PC-3 (cell line): ENCODE data around the gene DNM2. TPM values are rescaled to one million over a fixed set of nuclear protein-coding genes. Genes with fewer than 3 reads are reported as not detected.
"Not testable (repeated sequence)": the region's sequence is repeated elsewhere in the genome, so short reads cannot be mapped to it uniquely, and the experiment has no call there.

Source experiments
- ATAC-seq: fragments of 200-7000 bp; cut with Tn5 transposase; 2 replicates; pipeline ENCODE4 v1.9.1; 2020; ENCODE audit warnings: mild to moderate bottlenecking, moderate library complexity
- BruUV-seq: library from RNA; stranded (reverse); fragments of 400-500 nt; replicated peaks from 2 replicates; lab custom pipeline; 2021; lab: Mats Ljungman, UMichigan
- CTCF ChIA-PET: fragments of 300-600 bp; sonication (Branson Sonifier 250); formaldehyde crosslinking; loops from one replicate; lab custom pipeline; 2022; ENCODE audit warnings: antibody characterized with exemption; lab: Charles Lee
- POLR2A ChIA-PET: fragments of 300-600 bp; sonication (Branson Sonifier 250); formaldehyde crosslinking; loops from one replicate; lab custom pipeline; 2022; ENCODE audit warnings: antibody characterized with exemption; ENCODE audit not compliant: unreplicated experiment; lab: Charles Lee
- DNase-seq: peaks from one replicate; pipeline ENCODE4 v3.0.0-alpha.2; 2015
- H2AFZ ChIP-seq: fragments of 300-600 bp; sonication (generic); 2 replicates; pipeline ENCODE4 v1.6.0; 2016; ENCODE audit warnings: antibody characterized with exemption, low read length
- H3F3A ChIP-seq: fragments of 300-600 bp; sonication (generic); one replicate; pipeline ENCODE4 v1.6.0; 2017; ENCODE audit warnings: antibody characterized with exemption, low read length, control low read depth, mild to moderate bottlenecking; ENCODE audit not compliant: unreplicated experiment
- H3K27ac ChIP-seq: fragments of 300-600 bp; sonication (generic); 2 replicates; pipeline ENCODE4 v1.5.1; 2016; ENCODE audit warnings: mild to moderate bottlenecking, low read length
- H3K27me3 ChIP-seq: fragments of 300-600 bp; sonication (generic); 2 replicates; pipeline ENCODE4 v1.6.1; 2016; ENCODE audit warnings: low read length, mixed read lengths
- H3K36me3 ChIP-seq: fragments of 300-600 bp; sonication (generic); 2 replicates; pipeline ENCODE4 v1.6.1; 2016; ENCODE audit warnings: low read depth, mixed run types, low read length, mixed read lengths
- H3K4me1 ChIP-seq: fragments of 300-600 bp; sonication (generic); 2 replicates; pipeline ENCODE4 v1.5.1; 2016; ENCODE audit warnings: low read length; ENCODE audit not compliant: insufficient read depth
- H3K4me2 ChIP-seq: fragments of 300-600 bp; sonication (generic); 2 replicates; pipeline ENCODE4 v1.6.0; 2016; ENCODE audit warnings: low read length
- H3K4me3 ChIP-seq: fragments of 300-600 bp; sonication (generic); 2 replicates; pipeline ENCODE4 v1.5.1; 2016; ENCODE audit warnings: mild to moderate bottlenecking, low read length, mixed read lengths
- H3K79me2 ChIP-seq: fragments of 300-600 bp; sonication (generic); 2 replicates; pipeline ENCODE4 v1.6.1; 2017; ENCODE audit warnings: low read length, mixed read lengths
- H3K9ac ChIP-seq: fragments of 300-600 bp; sonication (generic); 2 replicates; pipeline ENCODE4 v1.6.0; 2016; ENCODE audit warnings: mild to moderate bottlenecking, low read length
- H3K9me2 ChIP-seq: fragments of 300-600 bp; sonication (generic); replicated peaks from 2 replicates; pipeline ENCODE4 v1.6.1; 2016; ENCODE audit warnings: mixed run types, low read length, mixed read lengths
- H3K9me3 ChIP-seq: fragments of 300-600 bp; sonication (generic); 2 replicates; pipeline ENCODE4 v1.6.1; 2016; ENCODE audit warnings: low read length, mixed read lengths
- H4K20me1 ChIP-seq: fragments of 300-600 bp; sonication (generic); 2 replicates; pipeline ENCODE4 v1.6.1; 2016; ENCODE audit warnings: low read length, mixed read lengths
- EZH2 ChIP-seq: fragments of 300-600 bp; sonication (generic); IDR thresholded peaks from one replicate; pipeline ENCODE4 v1.6.1; 2017; ENCODE audit warnings: antibody characterized with exemption, mild to moderate bottlenecking, low read length; ENCODE audit not compliant: unreplicated experiment
- EZH2phosphoT487 ChIP-seq: fragments of 300-600 bp; sonication (generic); IDR thresholded peaks from 2 replicates; pipeline ENCODE4 v1.6.1; 2018; ENCODE audit warnings: mild to moderate bottlenecking, antibody characterized with exemption, low read length, borderline replicate concordance
- intact Hi-C: fragments of 100-400 bp; cut with micrococcal nuclease; formaldehyde crosslinking; loops from 2 replicates; pipeline ENCODE4 v1.9.0; 2023
- total RNA-seq: library from RNA; depleted of rRNA; stranded (reverse); fragments of >200 nt; gene quantifications from 2 replicates; pipeline ENCODE4 v1.2.3, GENCODE V29; 2014
- TF ChIP-seq, protein P1 (sequence below): fragments of 300-600 bp; sonication (generic); conservative IDR thresholded peaks from 2 replicates; pipeline ENCODE4 v1.5.1; 2017; ENCODE audit warnings: antibody characterized with exemption, low read depth, mild to moderate bottlenecking, low read length

Gene DNM2
- total RNA-seq, 1 experiment from 2014 or later = 150 TPM

DNA sequence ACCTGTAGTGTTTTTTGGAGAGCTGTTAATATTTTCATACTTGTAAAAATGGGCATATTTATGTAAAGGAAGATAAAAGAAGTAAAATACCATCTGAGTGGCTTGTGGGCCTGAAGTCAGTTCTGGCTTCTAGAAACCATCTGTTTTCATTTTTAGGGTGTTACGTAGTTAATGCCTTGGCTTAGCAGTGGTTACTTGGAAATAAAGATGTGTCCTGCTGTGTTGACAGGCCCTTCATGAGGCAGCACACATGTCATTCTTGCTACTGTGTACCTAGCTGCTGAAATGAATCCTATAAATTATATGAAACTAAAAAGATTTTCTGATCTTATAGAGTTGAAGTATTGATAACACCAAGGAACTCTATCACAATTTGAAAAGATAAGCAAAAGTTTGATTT, 47.7 kb upstream of the DNM2 start:
- Histone ChIP-seq H3K4me2 (no peak overlapping the region), H3K9me3 (no peaks in the 10 kb centered on the region), H3K9me2 (no peaks in the 10 kb centered on the region), H3K4me1 (no peaks in the 10 kb centered on the region), H3K4me3 (no peak overlapping the region), H3F3A (no peaks in the 10 kb centered on the region), H3K9ac (no peak overlapping the region), H2AFZ (no peak overlapping the region), H3K79me2 (peaks cover 98% of the 10 kb centered on the region), H3K27me3 (no peaks in the 10 kb centered on the region), H4K20me1 (peaks cover 86% of the 10 kb centered on the region), H3K27ac (no peak overlapping the region), H3K36me3 (peaks cover 60% of the 10 kb centered on the region)
- no peak for TF ChIP-seq EZH2phosphoT487
- no peak for TF ChIP-seq EZH2
- TF ChIP-seq, protein P1, sequence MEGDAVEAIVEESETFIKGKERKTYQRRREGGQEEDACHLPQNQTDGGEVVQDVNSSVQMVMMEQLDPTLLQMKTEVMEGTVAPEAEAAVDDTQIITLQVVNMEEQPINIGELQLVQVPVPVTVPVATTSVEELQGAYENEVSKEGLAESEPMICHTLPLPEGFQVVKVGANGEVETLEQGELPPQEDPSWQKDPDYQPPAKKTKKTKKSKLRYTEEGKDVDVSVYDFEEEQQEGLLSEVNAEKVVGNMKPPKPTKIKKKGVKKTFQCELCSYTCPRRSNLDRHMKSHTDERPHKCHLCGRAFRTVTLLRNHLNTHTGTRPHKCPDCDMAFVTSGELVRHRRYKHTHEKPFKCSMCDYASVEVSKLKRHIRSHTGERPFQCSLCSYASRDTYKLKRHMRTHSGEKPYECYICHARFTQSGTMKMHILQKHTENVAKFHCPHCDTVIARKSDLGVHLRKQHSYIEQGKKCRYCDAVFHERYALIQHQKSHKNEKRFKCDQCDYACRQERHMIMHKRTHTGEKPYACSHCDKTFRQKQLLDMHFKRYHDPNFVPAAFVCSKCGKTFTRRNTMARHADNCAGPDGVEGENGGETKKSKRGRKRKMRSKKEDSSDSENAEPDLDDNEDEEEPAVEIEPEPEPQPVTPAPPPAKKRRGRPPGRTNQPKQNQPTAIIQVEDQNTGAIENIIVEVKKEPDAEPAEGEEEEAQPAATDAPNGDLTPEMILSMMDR = no peak
- DNase-seq (no peak), ATAC-seq (no peak)
- no TSS peak for BruUV-seq
- intact Hi-C loops = no loop called here
- CTCF ChIA-PET = no interaction called here
- POLR2A ChIA-PET = no interaction called here

DNA sequence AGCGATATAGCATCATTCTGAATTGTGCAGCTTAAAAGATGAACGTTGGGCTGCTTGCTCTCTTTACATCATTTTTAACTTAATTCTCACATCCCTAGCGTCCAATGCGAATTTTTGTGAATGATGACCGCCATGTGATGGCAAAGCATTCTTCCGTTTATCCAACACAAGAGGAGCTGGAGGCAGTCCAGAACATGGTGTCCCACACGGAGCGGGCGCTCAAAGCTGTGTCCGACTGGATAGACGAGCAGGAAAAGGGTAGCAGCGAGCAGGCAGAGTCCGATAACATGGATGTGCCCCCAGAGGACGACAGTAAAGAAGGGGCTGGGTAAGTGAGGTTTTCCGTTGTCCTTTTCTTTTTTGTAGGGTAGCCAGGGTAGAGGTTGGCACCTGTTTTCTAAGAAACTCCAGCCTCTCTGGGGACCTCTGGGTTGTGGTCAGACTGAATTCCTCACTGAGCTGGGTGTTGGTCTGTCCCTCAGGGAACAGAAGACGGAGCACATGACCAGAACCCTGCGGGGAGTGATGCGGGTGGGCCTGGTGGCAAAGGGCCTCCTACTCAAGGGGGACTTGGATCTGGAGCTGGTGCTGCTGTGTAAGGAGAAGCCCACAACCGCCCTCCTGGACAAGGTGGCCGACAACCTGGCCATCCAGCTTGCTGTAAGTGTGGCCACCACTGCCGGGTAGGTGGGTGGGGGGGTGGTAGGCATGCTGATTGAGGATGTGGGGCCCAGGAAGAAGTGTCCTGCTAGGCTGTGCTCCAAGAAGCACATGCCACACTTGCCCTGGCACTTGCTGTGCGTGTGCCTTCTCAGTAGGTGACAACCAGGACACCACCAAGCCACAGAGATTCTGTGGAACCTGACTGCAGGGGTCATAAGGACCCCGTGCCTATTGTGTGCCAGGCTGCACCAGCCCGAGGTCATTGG, 46.7 kb upstream of the DNM2 start:
- Histone ChIP-seq H3K9me3 (no peaks in the 10 kb centered on the region), H3K79me2 (peaks cover 97% of the 10 kb centered on the region), H3K9me2 (no peaks in the 10 kb centered on the region), H3K4me2 (no peak overlapping the region), H3K27ac (no peak overlapping the region), H3K4me3 (no peak overlapping the region), H2AFZ (no peak overlapping the region), H3K9ac (no peak overlapping the region), H3F3A (no peaks in the 10 kb centered on the region), H3K4me1 (no peaks in the 10 kb centered on the region), H3K27me3 (no peaks in the 10 kb centered on the region), H3K36me3 (peaks cover 63% of the 10 kb centered on the region), H4K20me1 (peaks cover 78% of the 10 kb centered on the region)
- intact Hi-C loops = no loop called here
- CTCF ChIA-PET = no interaction called here
- no peak for TF ChIP-seq EZH2
- DNase-seq (no peak), ATAC-seq (no peak)
- POLR2A ChIA-PET = interaction anchor here (0.6 kb wide), 1 partner anchor 10 kb away, joined by 6 read pairs; no protein-coding TSS in a partner anchor
- BruUV-seq = TSS peak; percentile 50

DNA sequence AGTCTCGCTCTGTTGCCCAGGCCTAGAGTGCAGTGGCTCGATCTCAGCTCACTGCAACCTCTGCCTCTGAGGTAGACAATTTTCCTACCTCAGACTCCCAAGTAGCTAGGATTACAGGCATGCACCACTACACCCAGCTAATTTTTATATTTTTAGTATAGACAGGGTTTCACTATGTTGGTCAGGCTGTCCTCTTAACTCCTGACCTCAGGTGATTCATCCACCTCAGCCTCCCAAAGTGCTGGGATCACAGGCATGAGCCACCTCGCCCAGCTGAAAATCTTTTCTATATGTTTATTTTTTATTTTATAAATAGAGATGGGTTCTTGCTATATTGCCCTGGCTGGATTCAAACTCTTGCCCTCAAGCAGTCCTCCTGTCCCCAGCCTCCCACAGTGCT, 46.0 kb upstream of the DNM2 start:
- intact Hi-C loops, H3F3A ChIP-seq, H3K4me3 ChIP-seq, BruUV-seq, H2AFZ ChIP-seq, H3K9ac ChIP-seq, H3K4me1 ChIP-seq, H3K27ac ChIP-seq, DNase-seq, H3K9me3 ChIP-seq, H3K9me2 ChIP-seq, H3K4me2 ChIP-seq, H3K27me3 ChIP-seq: not testable (repeated sequence)
- Histone ChIP-seq H3K79me2 (peaks cover 92% of the 10 kb centered on the region), H4K20me1 (peaks cover 71% of the 10 kb centered on the region), H3K36me3 (peaks cover 59% of the 10 kb centered on the region)
- ATAC-seq = 0 out of 2 replicates have a peak, but pooled peaks have one; percentile 35
- CTCF ChIA-PET = interaction anchor here (0.7 kb wide), 1 partner anchor 10 kb away, joined by 4 read pairs; no protein-coding TSS in a partner anchor
- POLR2A ChIA-PET = interaction anchor here (0.6 kb wide), 1 partner anchor 11 kb away, joined by 6 read pairs; no protein-coding TSS in a partner anchor

DNA sequence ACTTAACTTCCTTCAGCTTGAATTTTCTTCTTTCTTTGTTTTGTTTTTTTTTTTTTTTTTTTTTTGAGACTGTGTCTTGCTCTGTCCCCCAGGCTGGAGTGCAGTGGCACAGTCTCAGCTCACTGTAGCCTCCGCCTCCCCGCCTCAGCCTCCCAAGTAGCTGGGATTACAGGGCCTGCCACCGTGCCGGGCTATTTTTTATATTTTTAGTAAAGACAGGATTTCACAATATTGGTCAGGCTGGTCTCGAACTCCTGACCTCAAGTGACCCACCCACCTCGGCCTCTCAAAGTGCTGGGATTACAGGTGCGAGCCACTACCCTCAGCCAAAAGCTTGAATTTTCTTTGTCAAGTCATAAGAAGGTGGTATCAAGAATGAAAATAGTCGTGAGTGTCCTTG, 42.7 kb upstream of the DNM2 start:
- H3K4me3 ChIP-seq, H3K9me2 ChIP-seq, H2AFZ ChIP-seq, intact Hi-C loops, H3K27me3 ChIP-seq, H3K4me1 ChIP-seq, ATAC-seq, H3K9ac ChIP-seq, H3K4me2 ChIP-seq, POLR2A ChIA-PET, CTCF ChIA-PET, H3K9me3 ChIP-seq, DNase-seq, H3K27ac ChIP-seq, H3F3A ChIP-seq, BruUV-seq: not testable (repeated sequence)
- Histone ChIP-seq H4K20me1 (peaks cover 61% of the 10 kb centered on the region), H3K79me2 (peaks cover 82% of the 10 kb centered on the region), H3K36me3 (peaks cover 81% of the 10 kb centered on the region)
